Panc1 (cell line): Measurements from ENCODE around the gene EBF4. TPM values are rescaled to one million over a fixed set of nuclear protein-coding genes. Genes with fewer than 3 reads are reported as not detected.

Experiments
- ATAC-seq: fragments of 200-7000 bp; cut with Tn5 transposase; 2 replicates; pipeline ENCODE4 v1.9.1; 2020; ENCODE audit warnings: mild to moderate bottlenecking, moderate library complexity
- BruUV-seq: library from RNA; stranded (reverse); fragments of 400-500 nt; replicated peaks from 2 replicates; lab custom pipeline; 2021; lab: Mats Ljungman, UMichigan
- CTCF ChIA-PET: fragments of 300-600 bp; sonication (Branson Sonifier 250); formaldehyde crosslinking; loops from one replicate; lab custom pipeline; 2022; ENCODE audit warnings: antibody characterized with exemption; lab: Charles Lee
- POLR2A ChIA-PET: fragments of 300-600 bp; sonication (Branson Sonifier 250); formaldehyde crosslinking; loops from one replicate; lab custom pipeline; 2022; ENCODE audit warnings: antibody characterized with exemption; lab: Charles Lee
- DNase-seq: peaks from one replicate; pipeline ENCODE4 v3.0.0-alpha.2; 2010; ENCODE audit warnings: low read depth, low spot score
- H3K27ac ChIP-seq: 2 replicates; pipeline ENCODE4 v1.5.1; 2011; ENCODE audit warnings: mild to moderate bottlenecking, low read length, inconsistent platforms
- H3K27me3 ChIP-seq: fragments of 200-500 bp; sonication (Bioruptor generic); 2 replicates; pipeline ENCODE4 v1.6.0; 2014; ENCODE audit warnings: low read length, inconsistent platforms; ENCODE audit not compliant: control insufficient read depth, insufficient read depth
- H3K36me3 ChIP-seq: fragments of 200-500 bp; sonication (Bioruptor generic); 2 replicates; pipeline ENCODE4 v1.5.1; 2014; ENCODE audit warnings: inconsistent platforms, mild to moderate bottlenecking, low read length, moderate library complexity; ENCODE audit not compliant: control insufficient read depth, insufficient read depth
- H3K4me1 ChIP-seq: 2 replicates; pipeline ENCODE4 v1.5.1; 2011; ENCODE audit warnings: inconsistent platforms, mild to moderate bottlenecking, low read length, moderate library complexity; ENCODE audit not compliant: control insufficient read depth, insufficient read depth
- H3K4me3 ChIP-seq, 2 experiments: 2 replicates each; pipeline ENCODE4 v1.5.1; 2011 to 2012; ENCODE audit warnings: low read depth in 2 of 2, low read length in 2 of 2, mild to moderate bottlenecking in 2 of 2, inconsistent platforms in 1 of 2, moderate library complexity in 1 of 2
- H3K9me3 ChIP-seq: fragments of 200-500 bp; sonication (Bioruptor generic); 2 replicates; pipeline ENCODE4 v1.5.1; 2014; ENCODE audit warnings: low read depth, mild to moderate bottlenecking, inconsistent platforms, low read length, moderate library complexity; ENCODE audit not compliant: control insufficient read depth, insufficient read depth
- POLR2AphosphoS5 ChIP-seq: IDR thresholded peaks from 2 replicates; pipeline ENCODE4 v1.6.1; 2012; ENCODE audit warnings: mild to moderate bottlenecking, low read depth, low read length, moderate library complexity
- SIN3A ChIP-seq: IDR thresholded peaks from 2 replicates; pipeline ENCODE4 v1.6.1; 2012; ENCODE audit warnings: low read depth, mild to moderate bottlenecking, low read length, moderate library complexity, borderline replicate concordance; ENCODE audit not compliant: insufficient read depth
- TCF7L2 ChIP-seq: IDR thresholded peaks from 2 replicates; pipeline ENCODE4 v1.6.1; 2011; ENCODE audit warnings: mild to moderate bottlenecking, low read depth, low read length, inconsistent platforms
- in situ Hi-C: cut with HindIII; loops from 2 replicates; pipeline ENCODE4 v1.10.0; 2016; ENCODE audit warnings: low sequenced_read_pairs, low pct_unique_long_range_greater_than_20kb
- intact Hi-C: fragments of 100-400 bp; cut with micrococcal nuclease; formaldehyde crosslinking; loops from one replicate; pipeline ENCODE4 v1.10.0; 2022; ENCODE audit not compliant: unreplicated experiment
- total RNA-seq: library from RNA; stranded (reverse); gene quantifications from one replicate; pipeline ENCODE4 v1.2.1, GENCODE V29; 2021; ENCODE audit not compliant: unreplicated experiment
- TF ChIP-seq, protein P1 (sequence below): fragments of 450-650 bp; IDR thresholded peaks from 2 replicates; pipeline ENCODE4 v1.5.1; 2017; ENCODE audit warnings: mild to moderate bottlenecking
- TF ChIP-seq, protein P2 (sequence below), 2 experiments: IDR thresholded peaks; 2 replicates each; pipeline ENCODE4 v1.6.1; 2011 to 2012; ENCODE audit warnings: low read depth in 2 of 2, control low read depth in 1 of 2, low read length in 1 of 2, mild to moderate bottlenecking in 1 of 2, moderate library complexity in 1 of 2; ENCODE audit not compliant: insufficient read depth in 1 of 2

The EBF4 gene
- total RNA-seq, 1 experiment from 2014 or later = 6.8 TPM

DNA sequence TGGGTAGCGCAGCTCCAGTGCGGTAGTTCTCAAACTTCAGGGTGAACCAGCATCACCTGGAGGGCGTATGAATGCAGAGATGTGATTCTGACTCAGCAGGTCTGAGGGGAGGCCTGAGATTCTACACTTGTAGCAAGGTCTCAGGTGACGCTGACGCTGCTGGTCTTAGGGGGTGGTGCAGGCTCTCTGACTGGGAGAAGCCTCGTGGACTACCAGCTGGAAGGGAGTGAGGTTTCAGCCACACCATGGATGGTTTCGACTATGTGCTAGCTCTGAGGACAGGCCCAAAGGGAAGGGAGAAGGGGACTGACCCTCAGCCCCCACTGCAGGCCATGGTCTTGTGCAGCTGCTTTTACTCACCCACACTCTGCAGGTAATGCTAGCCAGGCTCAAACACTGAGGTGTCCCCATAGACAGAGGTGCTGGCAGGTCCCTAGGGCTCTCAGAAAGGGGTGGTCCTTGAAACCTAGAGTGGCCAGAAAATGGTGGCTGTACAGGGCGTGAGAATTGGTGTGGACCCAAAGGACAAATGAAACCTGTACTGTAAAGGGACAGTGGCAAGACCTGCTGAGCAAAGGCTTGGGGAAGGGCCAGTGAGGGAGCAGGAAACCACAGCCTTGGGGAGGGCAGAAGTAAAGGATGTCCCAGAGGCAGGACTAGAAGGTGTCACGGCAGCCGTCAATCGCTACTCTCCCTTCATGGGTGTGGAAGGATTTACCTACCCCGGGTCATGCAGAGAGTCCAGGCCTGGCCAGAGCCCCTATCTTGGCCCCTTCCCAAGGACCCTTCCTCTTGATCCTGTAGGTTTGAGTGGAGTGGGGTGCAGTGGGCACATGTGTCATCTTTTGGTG lies 52.7 kb downstream of the EBF4 start:
- H3K36me3 ChIP-seq = no peaks in the 10 kb centered on the region
- CTCF ChIA-PET = no interaction called here
- no peak for ATAC-seq

DNA sequence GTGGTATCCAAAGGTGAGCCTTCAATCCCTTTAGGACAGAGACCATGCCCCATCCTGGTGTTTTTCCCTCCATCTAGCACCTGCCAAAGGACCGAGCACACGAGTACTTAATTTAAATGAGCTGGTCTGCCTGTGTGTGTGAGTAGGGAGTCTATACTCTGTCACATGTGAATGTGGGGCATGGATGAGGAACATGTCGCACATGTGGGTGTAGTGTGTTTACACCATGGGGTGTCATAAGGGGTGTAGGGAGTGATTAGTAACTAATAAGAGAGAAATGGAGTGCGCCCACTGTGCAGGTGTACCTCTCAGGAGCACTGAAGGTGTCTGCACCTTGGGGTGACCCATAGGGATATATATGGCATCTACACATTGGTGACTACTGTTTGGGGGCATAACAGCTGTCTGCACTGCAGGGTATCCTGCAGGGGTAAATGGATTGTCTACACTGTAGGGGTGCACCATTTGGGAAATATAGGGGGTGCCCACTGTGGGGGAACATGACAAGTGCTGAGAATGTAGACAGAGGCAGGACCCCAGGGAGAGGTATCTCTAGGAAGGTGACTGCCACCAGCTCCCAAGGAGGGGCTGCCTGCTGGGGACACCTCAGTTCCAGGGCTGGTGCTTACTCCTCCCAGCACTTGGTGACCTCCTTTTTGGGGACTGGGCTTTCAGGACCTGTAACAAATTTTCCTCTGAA lies 53.5 kb downstream of the EBF4 start:
- no peaks in the 10 kb centered on the region for H3K27me3 ChIP-seq
- BruUV-seq = no TSS peak
- POLR2A ChIA-PET = no interaction called here
- intact Hi-C loops (no loop called here), in situ Hi-C loops (no loop called here)
- DNase-seq (no peak), ATAC-seq (no peak)
- peaks cover 8% of the 10 kb centered on the region for H3K4me1 ChIP-seq
- H3K9me3 ChIP-seq = no peaks in the 10 kb centered on the region
- no peak overlapping the region for H3K27ac ChIP-seq
- H3K36me3 ChIP-seq = no peaks in the 10 kb centered on the region
- no peak overlapping the region for H3K4me3 ChIP-seq
- TF ChIP-seq TCF7L2 (no peak), POLR2AphosphoS5 (no peak), SIN3A (no peak)
- TF ChIP-seq, protein P1, sequence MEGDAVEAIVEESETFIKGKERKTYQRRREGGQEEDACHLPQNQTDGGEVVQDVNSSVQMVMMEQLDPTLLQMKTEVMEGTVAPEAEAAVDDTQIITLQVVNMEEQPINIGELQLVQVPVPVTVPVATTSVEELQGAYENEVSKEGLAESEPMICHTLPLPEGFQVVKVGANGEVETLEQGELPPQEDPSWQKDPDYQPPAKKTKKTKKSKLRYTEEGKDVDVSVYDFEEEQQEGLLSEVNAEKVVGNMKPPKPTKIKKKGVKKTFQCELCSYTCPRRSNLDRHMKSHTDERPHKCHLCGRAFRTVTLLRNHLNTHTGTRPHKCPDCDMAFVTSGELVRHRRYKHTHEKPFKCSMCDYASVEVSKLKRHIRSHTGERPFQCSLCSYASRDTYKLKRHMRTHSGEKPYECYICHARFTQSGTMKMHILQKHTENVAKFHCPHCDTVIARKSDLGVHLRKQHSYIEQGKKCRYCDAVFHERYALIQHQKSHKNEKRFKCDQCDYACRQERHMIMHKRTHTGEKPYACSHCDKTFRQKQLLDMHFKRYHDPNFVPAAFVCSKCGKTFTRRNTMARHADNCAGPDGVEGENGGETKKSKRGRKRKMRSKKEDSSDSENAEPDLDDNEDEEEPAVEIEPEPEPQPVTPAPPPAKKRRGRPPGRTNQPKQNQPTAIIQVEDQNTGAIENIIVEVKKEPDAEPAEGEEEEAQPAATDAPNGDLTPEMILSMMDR = no peak
- TF ChIP-seq, protein P2, sequence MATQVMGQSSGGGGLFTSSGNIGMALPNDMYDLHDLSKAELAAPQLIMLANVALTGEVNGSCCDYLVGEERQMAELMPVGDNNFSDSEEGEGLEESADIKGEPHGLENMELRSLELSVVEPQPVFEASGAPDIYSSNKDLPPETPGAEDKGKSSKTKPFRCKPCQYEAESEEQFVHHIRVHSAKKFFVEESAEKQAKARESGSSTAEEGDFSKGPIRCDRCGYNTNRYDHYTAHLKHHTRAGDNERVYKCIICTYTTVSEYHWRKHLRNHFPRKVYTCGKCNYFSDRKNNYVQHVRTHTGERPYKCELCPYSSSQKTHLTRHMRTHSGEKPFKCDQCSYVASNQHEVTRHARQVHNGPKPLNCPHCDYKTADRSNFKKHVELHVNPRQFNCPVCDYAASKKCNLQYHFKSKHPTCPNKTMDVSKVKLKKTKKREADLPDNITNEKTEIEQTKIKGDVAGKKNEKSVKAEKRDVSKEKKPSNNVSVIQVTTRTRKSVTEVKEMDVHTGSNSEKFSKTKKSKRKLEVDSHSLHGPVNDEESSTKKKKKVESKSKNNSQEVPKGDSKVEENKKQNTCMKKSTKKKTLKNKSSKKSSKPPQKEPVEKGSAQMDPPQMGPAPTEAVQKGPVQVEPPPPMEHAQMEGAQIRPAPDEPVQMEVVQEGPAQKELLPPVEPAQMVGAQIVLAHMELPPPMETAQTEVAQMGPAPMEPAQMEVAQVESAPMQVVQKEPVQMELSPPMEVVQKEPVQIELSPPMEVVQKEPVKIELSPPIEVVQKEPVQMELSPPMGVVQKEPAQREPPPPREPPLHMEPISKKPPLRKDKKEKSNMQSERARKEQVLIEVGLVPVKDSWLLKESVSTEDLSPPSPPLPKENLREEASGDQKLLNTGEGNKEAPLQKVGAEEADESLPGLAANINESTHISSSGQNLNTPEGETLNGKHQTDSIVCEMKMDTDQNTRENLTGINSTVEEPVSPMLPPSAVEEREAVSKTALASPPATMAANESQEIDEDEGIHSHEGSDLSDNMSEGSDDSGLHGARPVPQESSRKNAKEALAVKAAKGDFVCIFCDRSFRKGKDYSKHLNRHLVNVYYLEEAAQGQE (IDR thresholded peaks at IDR 0.05; ENCODE audit: insufficient read depth in 1 of 2, low read depth in 2 of 2, low read length in 1 of 2) = no peak
- CTCF ChIA-PET = no interaction called here

More for the DNA sequence above, 52.7 kb downstream of the EBF4 start:
- BruUV-seq = no TSS peak
- no peak overlapping the region for H3K27ac ChIP-seq
- intact Hi-C loops (no loop called here), in situ Hi-C loops (no loop called here)
- H3K4me3 ChIP-seq = no peak overlapping the region
- peaks cover 4% of the 10 kb centered on the region for H3K4me1 ChIP-seq
- no peak for TF ChIP-seq TCF7L2
- TF ChIP-seq, protein P1 = no peak
- no peak for TF ChIP-seq SIN3A
- TF ChIP-seq POLR2AphosphoS5 = no peak
- TF ChIP-seq, protein P2 (IDR thresholded peaks at IDR 0.05; ENCODE audit: insufficient read depth in 1 of 2, low read depth in 2 of 2, low read length in 1 of 2) = no peak
- H3K27me3 ChIP-seq = no peaks in the 10 kb centered on the region
- no peak for DNase-seq
- POLR2A ChIA-PET = no interaction called here
- no peaks in the 10 kb centered on the region for H3K9me3 ChIP-seq
